ENCODE measurements around the gene MUC5AC. TPM values are rescaled to one million over a fixed set of nuclear protein-coding genes. Genes with fewer than 3 reads are reported as not detected.
A peak's percentile ranks its signal among the peaks of the same experiment; 100 is the strongest.

MUC5AC gene
- total RNA-seq, 1 donor from 2014 or later: not detected

GRCh38 chr11:1120532-1121330, 37.0 kb upstream of the MUC5AC start:
- Mint-ChIP-seq H3K4me3 (ENCODE audit: unreplicated experiment) (no peak overlapping the region), H3K36me3 (ENCODE audit: unreplicated experiment) (no peaks in the 10 kb centered on the region), H3K27me3 (ENCODE audit: unreplicated experiment) (peaks cover 13% of the 10 kb centered on the region), H3K9me3 (ENCODE audit: unreplicated experiment) (no peaks in the 10 kb centered on the region), H3K27ac (ENCODE audit: unreplicated experiment) (no peak overlapping the region), H3K4me1 (ENCODE audit: unreplicated experiment) (peaks cover 2% of the 10 kb centered on the region)
- peak; percentile 84 for DNase-seq (ENCODE audit: extremely low spot score, unreplicated experiment)
- no peak for TF ChIP-seq CTCF (IDR thresholded peaks at IDR 0.05)

GRCh38 chr11:1121331-1121812, 36.4 kb upstream of the MUC5AC start:
- DNase-seq (ENCODE audit: extremely low spot score, unreplicated experiment): peak; percentile 84
- Mint-ChIP-seq H3K4me3 (ENCODE audit: unreplicated experiment) (no peak overlapping the region), H3K9me3 (ENCODE audit: unreplicated experiment) (no peaks in the 10 kb centered on the region), H3K4me1 (ENCODE audit: unreplicated experiment) (peaks cover 2% of the 10 kb centered on the region), H3K27ac (ENCODE audit: unreplicated experiment) (no peak overlapping the region), H3K27me3 (ENCODE audit: unreplicated experiment) (peaks cover 10% of the 10 kb centered on the region), H3K36me3 (ENCODE audit: unreplicated experiment) (no peaks in the 10 kb centered on the region)
- no peak for TF ChIP-seq CTCF (IDR thresholded peaks at IDR 0.05)

- peaks cover 2% of the 10 kb centered on the region for H3K4me1 Mint-ChIP-seq (ENCODE audit: unreplicated experiment)
These were observed 35.7 kb upstream of the MUC5AC start for GRCh38 chr11:1121813-1122663.

GRCh38 chr11:1122664-1123002, 35.1 kb upstream of the MUC5AC start:
- no peak for TF ChIP-seq CTCF (IDR thresholded peaks at IDR 0.05)
- Mint-ChIP-seq H3K4me1 (ENCODE audit: unreplicated experiment) (peaks cover 2% of the 10 kb centered on the region), H3K27ac (ENCODE audit: unreplicated experiment) (no peak overlapping the region), H3K27me3 (ENCODE audit: unreplicated experiment) (peaks cover 6% of the 10 kb centered on the region), H3K4me3 (ENCODE audit: unreplicated experiment) (no peak overlapping the region), H3K9me3 (ENCODE audit: unreplicated experiment) (no peaks in the 10 kb centered on the region), H3K36me3 (ENCODE audit: unreplicated experiment) (no peaks in the 10 kb centered on the region)
- DNase-seq (ENCODE audit: extremely low spot score, unreplicated experiment): no peak

More at GRCh38 chr11:1121813-1122663, 35.7 kb upstream of the MUC5AC start:
- peak; percentile 84 for DNase-seq (ENCODE audit: extremely low spot score, unreplicated experiment)
- H3K27me3 Mint-ChIP-seq (ENCODE audit: unreplicated experiment): peaks cover 6% of the 10 kb centered on the region
- H3K4me3 Mint-ChIP-seq (ENCODE audit: unreplicated experiment): no peak overlapping the region
- no peaks in the 10 kb centered on the region for H3K36me3 Mint-ChIP-seq (ENCODE audit: unreplicated experiment)
- TF ChIP-seq CTCF (IDR thresholded peaks at IDR 0.05): no peak
- H3K9me3 Mint-ChIP-seq (ENCODE audit: unreplicated experiment): no peaks in the 10 kb centered on the region
- no peak overlapping the region for H3K27ac Mint-ChIP-seq (ENCODE audit: unreplicated experiment)

- Mint-ChIP-seq H3K9me3 (ENCODE audit: unreplicated experiment) (no peaks in the 10 kb centered on the region), H3K36me3 (ENCODE audit: unreplicated experiment) (no peaks in the 10 kb centered on the region), H3K4me1 (ENCODE audit: unreplicated experiment) (peaks cover 2% of the 10 kb centered on the region), H3K27ac (ENCODE audit: unreplicated experiment) (no peak overlapping the region), H3K4me3 (ENCODE audit: unreplicated experiment) (no peak overlapping the region), H3K27me3 (ENCODE audit: unreplicated experiment) (peaks cover 3% of the 10 kb centered on the region)
- no peak for DNase-seq (ENCODE audit: extremely low spot score, unreplicated experiment)
- no peak for TF ChIP-seq CTCF (IDR thresholded peaks at IDR 0.05)
These were observed 33.8 kb upstream of the MUC5AC start for GRCh38 chr11:1123970-1124369.
